T follicular helper cell (primary cell): ENCODE data around the gene OR2A42.
"Not testable (repeated sequence)": the region's sequence is repeated elsewhere in the genome, so short reads cannot be mapped to it uniquely, and the experiment has no call there.

Source experiments
- DNase-seq: peaks from one replicate; pipeline ENCODE4 v3.0.0-alpha.2; 2020; ENCODE audit warnings: low read depth

The OR2A42 gene

GRCh38 chr7:144220531-144220930 lies 18.9 kb downstream of the OR2A42 start:
- DNase-seq: not testable (repeated sequence)

GRCh38 chr7:144219149-144219548 lies 20.3 kb downstream of the OR2A42 start:
- not testable (repeated sequence) for DNase-seq

DNA sequence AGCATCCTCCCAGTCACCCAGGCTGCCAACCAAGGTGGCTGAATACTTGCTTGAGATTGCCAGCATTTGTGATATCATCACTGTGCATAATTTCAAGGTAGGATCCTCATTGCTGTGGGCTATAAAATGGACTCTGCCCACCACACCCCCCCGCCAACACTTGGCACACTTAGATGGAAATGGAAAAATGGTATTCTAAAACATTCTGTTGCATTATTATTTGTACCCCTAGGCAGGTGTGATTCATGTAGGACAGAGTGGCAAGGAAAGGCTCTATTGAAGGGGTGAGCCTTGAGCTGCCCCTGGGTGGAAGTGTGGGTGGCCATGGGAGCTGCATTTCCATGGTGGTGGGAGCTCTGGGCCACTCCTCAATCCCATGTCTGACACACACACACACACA lies 20.8 kb downstream of the OR2A42 start:
- not testable (repeated sequence) for DNase-seq

DNA sequence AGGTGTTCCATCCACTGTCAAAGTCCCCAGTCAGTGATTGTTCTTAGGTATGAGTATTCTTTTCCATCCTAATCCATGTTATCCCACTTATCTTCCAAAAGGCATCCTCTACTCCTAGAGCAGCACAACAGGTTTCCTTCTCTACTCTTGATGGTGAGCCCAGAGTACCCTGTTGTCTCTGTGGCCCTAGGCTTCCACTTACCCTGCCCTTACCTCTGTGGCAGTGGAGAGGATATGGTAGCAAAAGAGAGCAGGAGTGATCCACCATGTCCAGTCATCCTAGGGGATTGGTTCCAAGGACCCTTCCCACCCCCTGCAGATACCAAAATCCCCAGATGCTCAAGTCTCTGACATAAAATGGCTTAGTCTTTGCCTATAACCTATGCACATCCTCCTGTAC lies 22.2 kb downstream of the OR2A42 start:
- not testable (repeated sequence) for DNase-seq

DNA sequence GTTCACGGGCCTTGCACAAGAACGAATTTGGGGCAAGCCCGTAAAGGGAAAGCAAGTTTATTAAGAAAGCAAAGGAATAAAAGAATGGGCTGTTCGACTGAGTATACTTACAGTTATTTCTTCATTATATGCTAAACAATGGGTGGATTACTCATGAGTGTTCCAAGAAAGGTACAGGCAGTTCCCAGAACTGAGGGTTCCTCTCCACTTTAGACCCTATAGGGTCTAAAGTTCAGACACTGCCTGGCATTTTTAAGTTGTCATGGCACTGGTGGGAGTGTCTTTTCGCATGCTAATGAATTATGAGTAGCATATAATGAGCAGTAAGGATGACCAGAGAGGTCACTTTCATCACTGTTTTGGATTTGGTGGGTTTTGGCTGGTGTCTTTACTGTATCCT lies 34.1 kb downstream of the OR2A42 start:
- not testable (repeated sequence) for DNase-seq

DNA sequence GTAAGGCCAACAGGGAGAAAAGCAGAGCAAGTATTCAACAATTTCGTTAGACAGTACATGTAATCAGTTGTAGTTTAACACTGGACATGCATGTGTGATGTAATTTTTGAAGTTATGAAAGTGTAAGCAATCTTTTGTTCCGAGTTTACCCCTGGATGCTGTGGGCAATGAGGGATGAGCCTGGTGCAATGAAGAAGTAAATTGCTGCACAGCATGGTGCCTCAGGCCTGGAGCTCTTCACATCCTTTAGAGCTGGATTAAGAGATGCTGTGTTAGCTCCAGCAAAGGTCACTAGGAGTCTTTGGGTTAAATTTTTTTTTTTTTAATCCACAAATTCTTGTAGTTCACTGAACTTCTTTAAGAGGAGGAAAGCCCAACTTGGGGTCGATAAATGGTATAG lies 36.3 kb downstream of the OR2A42 start:
- DNase-seq: not testable (repeated sequence)

DNA sequence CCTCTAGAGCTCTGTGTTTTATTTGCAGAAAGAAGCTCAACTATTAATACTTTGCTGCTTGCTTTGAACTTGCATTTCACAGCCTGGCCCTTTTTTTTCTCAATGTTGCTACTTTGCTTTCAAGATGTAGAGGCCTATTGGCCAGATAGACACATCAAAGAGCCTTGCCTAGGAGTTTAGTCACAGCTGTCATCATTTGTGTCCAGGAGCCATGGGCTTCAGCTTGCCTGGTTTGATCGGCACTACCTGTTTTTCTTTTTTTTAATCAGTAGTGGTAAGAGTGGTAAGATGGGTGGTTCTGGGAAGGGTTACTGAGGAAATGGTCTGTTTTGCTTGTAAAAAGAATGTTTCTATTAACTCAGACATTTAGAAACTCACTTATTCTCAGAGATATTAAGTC lies 37.4 kb downstream of the OR2A42 start:
- not testable (repeated sequence) for DNase-seq

DNA sequence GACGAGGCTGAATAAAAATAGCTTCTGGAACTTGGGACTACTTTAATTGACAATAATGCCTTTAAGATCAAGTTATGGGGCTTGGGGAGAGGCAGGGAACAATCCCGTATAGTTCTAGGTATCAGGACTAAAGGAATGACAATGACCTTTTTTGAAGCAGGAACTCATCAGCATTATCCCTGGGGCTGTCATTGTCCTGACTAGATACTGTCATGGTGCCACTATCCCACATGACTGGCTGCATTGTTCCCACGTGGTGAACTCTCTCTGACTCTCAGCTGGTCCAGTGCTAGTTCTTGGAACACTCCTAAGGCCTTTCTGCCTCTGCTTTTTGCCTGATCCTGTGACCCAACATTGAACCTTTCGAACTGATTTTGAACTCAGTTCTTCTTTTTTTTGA lies 40.5 kb downstream of the OR2A42 start:
- DNase-seq: not testable (repeated sequence)

- peak; percentile 4 for DNase-seq
Observed at GRCh38 chr7:144195212-144195872, 44.1 kb downstream of the OR2A42 start, which contains the start of gene ARHGEF35. ARHGEF35 (minus strand) TSS chr7:144195833; CDS start chr7:144188383, 7,450 bp downstream.

GRCh38 chr7:144194453-144194852 lies 45.0 kb downstream of the OR2A42 start:
- DNase-seq: not testable (repeated sequence)

DNA sequence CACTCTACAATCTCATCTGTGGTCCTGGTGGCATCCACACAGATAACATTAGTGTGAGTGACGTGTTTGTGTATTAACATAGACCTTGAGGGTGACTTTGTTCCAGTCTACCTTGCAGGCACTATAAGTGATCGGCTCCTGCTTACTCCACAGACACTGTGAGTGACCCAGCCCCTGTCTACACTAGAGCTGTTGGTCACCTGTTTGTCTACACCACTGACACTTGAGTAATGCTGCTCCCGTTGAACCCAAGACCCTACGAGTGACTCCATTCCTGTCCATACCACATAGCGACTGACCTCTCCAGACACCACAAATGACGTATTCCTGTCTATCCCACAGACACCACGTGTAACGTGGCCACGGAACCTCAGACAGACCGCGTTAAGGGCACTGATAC lies 45.6 kb downstream of the OR2A42 start:
- not testable (repeated sequence) for DNase-seq

DNA sequence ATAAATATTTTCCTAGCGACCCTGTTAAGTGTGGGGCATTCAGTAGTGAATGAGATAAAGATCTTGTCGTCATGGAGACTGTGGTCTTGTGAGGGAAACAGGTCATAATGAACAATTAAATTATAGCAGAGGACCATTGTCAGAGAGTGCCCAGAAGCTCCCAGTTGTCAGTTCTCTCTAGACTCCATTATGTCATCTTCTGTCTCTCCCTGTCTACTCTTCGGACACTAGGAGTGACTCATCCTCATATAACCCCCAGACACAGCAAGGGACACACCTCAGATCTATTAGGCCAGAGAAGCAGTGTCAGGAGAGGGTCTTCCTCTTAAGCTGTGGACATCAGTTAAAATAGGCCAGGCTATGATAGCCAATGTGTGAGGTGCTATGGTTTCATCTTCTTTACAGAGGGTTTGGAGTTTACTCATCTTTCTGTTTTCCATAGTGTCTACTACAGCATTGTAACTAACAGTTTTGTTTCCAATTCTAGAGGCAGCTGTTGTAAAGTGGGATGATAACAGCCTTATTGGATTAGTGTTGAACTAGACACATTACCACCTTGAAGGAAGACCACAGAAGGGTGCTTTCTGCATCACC lies 50.7 kb downstream of the OR2A42 start:
- not testable (repeated sequence) for DNase-seq

DNA sequence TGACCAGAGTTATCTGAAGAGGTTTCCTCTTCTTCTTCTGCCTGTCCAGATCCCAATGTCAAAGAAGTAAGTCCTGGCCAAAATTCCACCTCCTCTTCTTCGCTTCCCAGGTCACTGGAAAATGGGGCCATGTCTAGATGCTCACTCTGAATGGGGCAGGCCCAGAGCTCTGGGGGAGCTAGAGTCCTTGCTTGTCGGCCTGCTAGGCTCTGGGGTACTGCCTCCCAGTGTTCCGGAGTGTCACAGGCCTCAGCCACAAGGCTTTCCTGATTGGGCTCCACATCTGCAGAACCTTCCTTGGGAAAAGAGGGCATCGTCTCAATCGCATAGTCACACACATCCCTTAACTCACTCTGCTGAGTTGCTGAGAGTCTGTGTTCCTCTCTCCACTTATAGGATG lies 51.6 kb downstream of the OR2A42 start:
- DNase-seq: not testable (repeated sequence)

GRCh38 chr7:144183166-144183565 lies 56.2 kb downstream of the OR2A42 start, which contains the start of gene CTAGE4:
CTAGE4 (plus strand) TSS chr7:144183466; CDS start chr7:144183504, 38 bp downstream.
- not testable (repeated sequence) for DNase-seq

GRCh38 chr7:144179165-144179479 lies 60.3 kb downstream of the OR2A42 start:
- not testable (repeated sequence) for DNase-seq

GRCh38 chr7:144178380-144179164 lies 60.8 kb downstream of the OR2A42 start:
- peak; percentile 6 for DNase-seq
